Measurements from ENCODE around the gene RSPH6A. TPM values are rescaled to one million over a fixed set of nuclear protein-coding genes. Genes with fewer than 3 reads are reported as not detected.
"Not testable (repeated sequence)": the region's sequence is repeated elsewhere in the genome, so short reads cannot be mapped to it uniquely, and the experiment has no call there.

The RSPH6A gene
- total RNA-seq, 1 donor from 2014 or later: 0.48 TPM

DNA sequence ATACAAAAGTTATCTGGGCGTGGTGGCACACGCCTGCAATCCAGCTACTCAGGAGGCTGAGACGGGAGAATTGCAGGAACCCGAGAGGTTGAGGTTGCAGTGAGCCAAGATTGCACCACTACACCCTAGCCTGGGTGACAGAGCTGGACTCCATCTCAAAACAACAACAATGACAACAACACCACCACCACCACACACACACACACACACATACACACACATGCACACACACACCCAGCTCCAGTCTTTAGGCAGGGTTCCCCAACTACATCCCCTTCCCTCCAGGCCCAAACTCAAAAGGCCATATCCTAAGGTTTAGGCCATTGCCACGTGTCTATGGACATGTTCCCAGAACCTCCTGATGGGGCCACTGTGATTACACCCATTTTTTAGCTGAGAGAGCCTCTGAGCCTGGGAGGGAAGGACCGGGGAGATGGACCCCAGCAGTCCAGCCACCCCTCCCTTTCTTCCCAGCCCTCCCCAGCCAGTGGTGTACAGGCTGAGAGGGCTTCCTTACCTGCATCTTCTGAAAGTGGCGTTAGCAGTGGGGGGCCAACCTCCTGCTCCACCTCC, 13.4 kb downstream of the RSPH6A start:
- no peaks in the 10 kb centered on the region for H3K9me3 Mint-ChIP-seq (ENCODE audit: low read depth)
- H3K27ac Mint-ChIP-seq: no peak overlapping the region
- H3K36me3 Mint-ChIP-seq (ENCODE audit: insufficient read depth): no peaks in the 10 kb centered on the region
- DNase-seq (ENCODE audit: low spot score, unreplicated experiment): no peak
- H3K4me3 Mint-ChIP-seq (ENCODE audit: low read depth): no peak overlapping the region
- TF ChIP-seq, protein P1, sequence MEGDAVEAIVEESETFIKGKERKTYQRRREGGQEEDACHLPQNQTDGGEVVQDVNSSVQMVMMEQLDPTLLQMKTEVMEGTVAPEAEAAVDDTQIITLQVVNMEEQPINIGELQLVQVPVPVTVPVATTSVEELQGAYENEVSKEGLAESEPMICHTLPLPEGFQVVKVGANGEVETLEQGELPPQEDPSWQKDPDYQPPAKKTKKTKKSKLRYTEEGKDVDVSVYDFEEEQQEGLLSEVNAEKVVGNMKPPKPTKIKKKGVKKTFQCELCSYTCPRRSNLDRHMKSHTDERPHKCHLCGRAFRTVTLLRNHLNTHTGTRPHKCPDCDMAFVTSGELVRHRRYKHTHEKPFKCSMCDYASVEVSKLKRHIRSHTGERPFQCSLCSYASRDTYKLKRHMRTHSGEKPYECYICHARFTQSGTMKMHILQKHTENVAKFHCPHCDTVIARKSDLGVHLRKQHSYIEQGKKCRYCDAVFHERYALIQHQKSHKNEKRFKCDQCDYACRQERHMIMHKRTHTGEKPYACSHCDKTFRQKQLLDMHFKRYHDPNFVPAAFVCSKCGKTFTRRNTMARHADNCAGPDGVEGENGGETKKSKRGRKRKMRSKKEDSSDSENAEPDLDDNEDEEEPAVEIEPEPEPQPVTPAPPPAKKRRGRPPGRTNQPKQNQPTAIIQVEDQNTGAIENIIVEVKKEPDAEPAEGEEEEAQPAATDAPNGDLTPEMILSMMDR (IDR thresholded peaks at IDR 0.05; ENCODE audit: unreplicated experiment): no peak
- peaks cover 4% of the 10 kb centered on the region for H3K4me1 Mint-ChIP-seq (ENCODE audit: low read depth)
- peaks cover 11% of the 10 kb centered on the region for H3K27me3 Mint-ChIP-seq

DNA sequence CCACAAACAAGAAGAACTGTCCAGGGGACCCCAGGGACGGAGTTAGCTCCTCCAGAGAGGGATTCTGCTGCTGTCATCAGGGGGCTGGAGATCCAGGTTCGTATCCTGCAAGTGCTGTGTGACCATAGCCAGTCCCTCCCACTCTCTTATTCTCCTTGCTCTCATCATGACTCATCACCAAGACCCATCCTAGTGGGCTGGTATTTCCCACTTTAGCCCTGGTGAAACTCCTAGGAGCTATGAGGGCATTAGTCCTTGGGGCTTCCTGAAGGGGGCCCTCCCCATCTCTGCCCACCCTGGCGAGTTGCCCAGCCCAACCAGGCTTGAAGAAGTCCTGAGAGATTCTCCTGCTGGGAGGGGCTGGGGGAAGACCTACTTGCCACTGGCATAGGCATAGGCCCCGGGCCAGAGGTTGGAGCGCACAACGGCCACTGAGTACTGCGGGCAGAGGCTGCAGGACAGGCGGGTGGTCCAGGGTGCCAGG, 15.0 kb downstream of the RSPH6A start:
- Mint-ChIP-seq H3K4me1 (ENCODE audit: low read depth) (peaks cover 4% of the 10 kb centered on the region), H3K36me3 (ENCODE audit: insufficient read depth) (no peaks in the 10 kb centered on the region), H3K4me3 (ENCODE audit: low read depth) (no peak overlapping the region), H3K9me3 (ENCODE audit: low read depth) (no peaks in the 10 kb centered on the region), H3K27ac (no peak overlapping the region), H3K27me3 (peaks cover 7% of the 10 kb centered on the region)
- DNase-seq (ENCODE audit: low spot score, unreplicated experiment): no peak
- TF ChIP-seq, protein P1 (IDR thresholded peaks at IDR 0.05; ENCODE audit: unreplicated experiment): no peak

DNA sequence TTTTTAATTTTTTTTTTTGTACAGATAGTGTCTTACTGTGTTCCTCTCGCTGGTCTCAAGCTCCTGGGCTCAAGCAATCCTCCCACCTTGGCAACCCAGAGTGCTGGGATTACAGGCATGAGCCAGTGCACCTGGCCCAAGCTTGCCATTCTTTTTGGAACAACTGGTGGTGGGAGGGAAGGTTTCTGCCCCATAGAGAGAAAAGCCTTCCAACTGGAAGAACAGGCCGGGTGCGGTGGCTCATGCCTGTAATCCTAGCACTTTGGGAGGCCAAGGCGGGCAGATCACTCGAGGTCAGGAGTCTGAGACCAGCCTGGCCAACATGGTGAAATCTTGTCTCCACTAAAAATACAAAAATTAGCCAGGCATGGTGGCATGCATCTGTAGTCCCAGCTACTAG, 15.6 kb downstream of the RSPH6A start:
- H3K9me3 Mint-ChIP-seq (ENCODE audit: low read depth); H3K36me3 Mint-ChIP-seq (ENCODE audit: insufficient read depth); H3K4me1 Mint-ChIP-seq (ENCODE audit: low read depth); DNase-seq (ENCODE audit: low spot score, unreplicated experiment); H3K27ac Mint-ChIP-seq; H3K4me3 Mint-ChIP-seq (ENCODE audit: low read depth): not testable (repeated sequence)
- peaks cover 10% of the 10 kb centered on the region for H3K27me3 Mint-ChIP-seq

DNA sequence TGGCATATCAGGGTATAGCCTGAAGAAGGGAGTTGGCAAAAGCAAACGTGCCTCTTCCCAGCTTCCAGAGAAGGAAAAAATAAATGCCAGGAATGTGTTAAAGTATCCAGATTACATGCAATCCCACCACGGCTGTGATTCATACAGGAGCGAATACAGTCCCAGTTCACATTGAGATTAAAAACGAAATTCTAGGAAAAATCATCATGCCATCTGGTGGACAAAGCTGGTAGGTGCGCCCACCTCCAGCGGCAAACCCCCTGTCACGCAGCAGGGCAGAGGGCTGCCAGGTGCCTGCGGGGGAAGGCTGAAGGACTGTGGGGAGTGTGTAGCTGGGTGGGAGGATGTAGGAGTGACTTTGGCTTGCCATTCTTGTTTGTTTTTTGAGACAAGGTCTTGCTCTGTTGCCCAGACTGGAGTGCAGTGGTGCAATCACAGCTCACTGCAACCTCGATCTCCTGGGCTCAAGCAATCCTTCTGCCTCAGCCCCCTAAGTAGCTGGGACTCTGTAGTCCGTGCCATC, 16.1 kb downstream of the RSPH6A start:
- H3K4me3 Mint-ChIP-seq (ENCODE audit: low read depth): no peak overlapping the region

DNA sequence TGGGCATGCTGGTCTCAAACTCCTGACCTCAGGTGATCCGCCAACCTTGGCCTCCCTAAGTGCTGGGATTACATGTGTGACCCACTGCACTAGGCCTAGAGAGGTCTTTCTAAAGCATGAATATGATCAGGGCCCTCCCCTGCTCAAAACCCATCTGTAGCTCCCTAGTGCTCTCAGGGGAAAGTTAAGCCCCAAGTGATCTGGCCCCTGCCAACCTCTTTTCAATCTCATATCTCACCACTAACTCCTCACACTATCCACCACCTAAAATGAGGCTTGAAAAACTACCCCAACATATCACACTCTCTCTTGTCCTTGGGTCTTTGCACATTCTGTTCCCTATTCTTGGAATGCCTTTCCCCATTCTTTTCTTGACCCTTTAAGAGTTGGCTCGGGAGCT, 20.5 kb downstream of the RSPH6A start:
- Mint-ChIP-seq H3K4me1 (ENCODE audit: low read depth) (peaks cover 23% of the 10 kb centered on the region), H3K4me3 (ENCODE audit: low read depth) (no peak overlapping the region)

More for the DNA sequence above, 16.1 kb downstream of the RSPH6A start:
- peaks cover 4% of the 10 kb centered on the region for H3K4me1 Mint-ChIP-seq (ENCODE audit: low read depth)
- no peaks in the 10 kb centered on the region for H3K9me3 Mint-ChIP-seq (ENCODE audit: low read depth)
- TF ChIP-seq, protein P1 (IDR thresholded peaks at IDR 0.05; ENCODE audit: unreplicated experiment): peak; percentile 86
- H3K27me3 Mint-ChIP-seq: peaks cover 10% of the 10 kb centered on the region
- peak; percentile 54 for DNase-seq (ENCODE audit: low spot score, unreplicated experiment)
- no peak overlapping the region for H3K27ac Mint-ChIP-seq
- no peaks in the 10 kb centered on the region for H3K36me3 Mint-ChIP-seq (ENCODE audit: insufficient read depth)

More for the DNA sequence above, 20.5 kb downstream of the RSPH6A start:
- DNase-seq (ENCODE audit: low spot score, unreplicated experiment): no peak
- H3K9me3 Mint-ChIP-seq (ENCODE audit: low read depth): no peaks in the 10 kb centered on the region
- no peaks in the 10 kb centered on the region for H3K36me3 Mint-ChIP-seq (ENCODE audit: insufficient read depth)
- H3K27me3 Mint-ChIP-seq: peaks cover 7% of the 10 kb centered on the region
- TF ChIP-seq, protein P1 (IDR thresholded peaks at IDR 0.05; ENCODE audit: unreplicated experiment): no peak
- no peak overlapping the region for H3K27ac Mint-ChIP-seq

Data from progenitor cell of endocrine pancreas (in vitro differentiated cells).